HG02759 (cell line): ENCODE results near the gene ERAL1.
"Not testable (repeated sequence)": the region's sequence is repeated elsewhere in the genome, so short reads cannot be mapped to it uniquely, and the experiment has no call there.

Source experiments
- ATAC-seq: cut with Tn5 transposase; IDR thresholded peaks from one replicate; pipeline ENCODE4 v1.9.1; 2021; ENCODE audit warnings: mild to moderate bottlenecking, moderate library complexity; ENCODE audit not compliant: unreplicated experiment

Gene ERAL1

GRCh38 chr17:28878158-28878910 is 23.5 kb downstream of the ERAL1 start:
- ATAC-seq, result no peak

- no peak for ATAC-seq
These were observed 24.2 kb downstream of the ERAL1 start for GRCh38 chr17:28878981-28879380.

GRCh38 chr17:28879886-28880571 is 25.2 kb downstream of the ERAL1 start:
- no peak for ATAC-seq

- no peak for ATAC-seq
These were observed 25.7 kb downstream of the ERAL1 start for GRCh38 chr17:28880572-28880945.

- ATAC-seq, result no peak
These were observed 26.8 kb downstream of the ERAL1 start for GRCh38 chr17:28881533-28882056.

- ATAC-seq, result no peak
These were observed 27.5 kb downstream of the ERAL1 start for GRCh38 chr17:28882154-28882895.

GRCh38 chr17:28883967-28884702 is 29.3 kb downstream of the ERAL1 start:
- ATAC-seq, result no peak

- no peak for ATAC-seq
These were observed 30.5 kb downstream of the ERAL1 start for GRCh38 chr17:28885363-28885762.

GRCh38 chr17:28885951-28886350 is 31.1 kb downstream of the ERAL1 start:
- ATAC-seq, result no peak

GRCh38 chr17:28887871-28888471 is 33.2 kb downstream of the ERAL1 start:
- ATAC-seq, result no peak

GRCh38 chr17:28888832-28889231 is 34.0 kb downstream of the ERAL1 start:
- no peak for ATAC-seq

- ATAC-seq, result no peak
These were observed 35.2 kb downstream of the ERAL1 start for GRCh38 chr17:28889996-28890395.

- ATAC-seq, result no peak
These were observed 36.4 kb downstream of the ERAL1 start for GRCh38 chr17:28891201-28891600.

- ATAC-seq, result peak; percentile 37
These were observed 37.2 kb downstream of the ERAL1 start for GRCh38 chr17:28892024-28892423.

GRCh38 chr17:28893248-28894183 is 38.7 kb downstream of the ERAL1 start:
- not testable (repeated sequence) for ATAC-seq

GRCh38 chr17:28895794-28896447 is 41.1 kb downstream of the ERAL1 start:
- ATAC-seq, result no peak

- no peak for ATAC-seq
These were observed 41.7 kb downstream of the ERAL1 start for GRCh38 chr17:28896491-28896883.

- ATAC-seq, result peak; percentile 40
These were observed 42.3 kb downstream of the ERAL1 start, which contains the start of gene FLOT2 for GRCh38 chr17:28896884-28897768. Gene FLOT2, minus strand, starts transcription at chr17:28897733. Its CDS starts 159 bp downstream, at chr17:28897574.
